ENCODE data around the gene IBTK.
"Not testable (repeated sequence)": the region's sequence is repeated elsewhere in the genome, so short reads cannot be mapped to it uniquely, and the experiment has no call there.

IBTK gene

GRCh38 chr6:82176616-82177015, 70.9 kb downstream of the IBTK start:
- no peak for DNase-seq (ENCODE audit: low spot score)

- DNase-seq (ENCODE audit: low spot score): no peak
These were observed 75.0 kb downstream of the IBTK start for GRCh38 chr6:82172594-82172993.

- DNase-seq (ENCODE audit: low spot score): no peak
These were observed 78.2 kb downstream of the IBTK start for GRCh38 chr6:82169138-82169876.

GRCh38 chr6:82166493-82166892, 81.1 kb downstream of the IBTK start:
- DNase-seq (ENCODE audit: low spot score): no peak

GRCh38 chr6:82160255-82160990, 87.1 kb downstream of the IBTK start:
- no peak for DNase-seq (ENCODE audit: low spot score)

- DNase-seq (ENCODE audit: low spot score): not testable (repeated sequence)
These were observed 94.8 kb downstream of the IBTK start for GRCh38 chr6:82152786-82153185.

GRCh38 chr6:82151147-82151546, 96.4 kb downstream of the IBTK start:
- DNase-seq (ENCODE audit: low spot score): not testable (repeated sequence)

- DNase-seq (ENCODE audit: low spot score): no peak
These were observed 101.6 kb downstream of the IBTK start for GRCh38 chr6:82145926-82146452.

GRCh38 chr6:82144852-82145340, 102.6 kb downstream of the IBTK start:
- DNase-seq (ENCODE audit: low spot score): no peak

- DNase-seq (ENCODE audit: low spot score): no peak
These were observed 103.3 kb downstream of the IBTK start for GRCh38 chr6:82144007-82144851.

- DNase-seq (ENCODE audit: low spot score): no peak
These were observed 104.5 kb downstream of the IBTK start for GRCh38 chr6:82143041-82143481.

GRCh38 chr6:82142524-82142923, 105.0 kb downstream of the IBTK start:
- no peak for DNase-seq (ENCODE audit: low spot score)

- DNase-seq (ENCODE audit: low spot score): no peak
These were observed 109.3 kb downstream of the IBTK start for GRCh38 chr6:82138075-82138791.

GRCh38 chr6:82131441-82131840, 116.1 kb downstream of the IBTK start:
- DNase-seq (ENCODE audit: low spot score): no peak

- no peak for DNase-seq (ENCODE audit: low spot score)
These were observed 117.7 kb downstream of the IBTK start for GRCh38 chr6:82129797-82130196.

- DNase-seq (ENCODE audit: low spot score): not testable (repeated sequence)
These were observed 118.6 kb downstream of the IBTK start for GRCh38 chr6:82128973-82129372.

- DNase-seq (ENCODE audit: low spot score): no peak
These were observed 123.9 kb downstream of the IBTK start for GRCh38 chr6:82123632-82124031.
